A673 (cell line): ENCODE measurements around the gene KRT36. TPM values are rescaled to one million over a fixed set of nuclear protein-coding genes. Genes with fewer than 3 reads are reported as not detected.

Experiments
- BruUV-seq: library from RNA; stranded (reverse); fragments of 400-500 nt; replicated peaks from 2 replicates; lab custom pipeline; 2021; lab: Mats Ljungman, UMichigan
- CTCF ChIA-PET: fragments of 300-600 bp; sonication (Branson Sonifier 250); formaldehyde crosslinking; loops from one replicate; lab custom pipeline; 2022; ENCODE audit warnings: antibody characterized with exemption; lab: Charles Lee
- POLR2A ChIA-PET: fragments of 300-600 bp; sonication (Branson Sonifier 250); formaldehyde crosslinking; loops from one replicate; lab custom pipeline; 2022; ENCODE audit warnings: antibody characterized with exemption; ENCODE audit not compliant: low non-redundant PET; lab: Charles Lee
- DNase-seq: peaks from one replicate; pipeline ENCODE4 v3.0.0-alpha.2; 2015; ENCODE audit warnings: low spot score
- H3K27ac ChIP-seq: fragments of 200-600 bp; sonication (generic); 2 replicates; pipeline ENCODE4 v1.5.1; 2016; ENCODE audit warnings: mixed run types, low read depth, mild to moderate bottlenecking, mixed read lengths, antibody characterized with exemption, low read length; ENCODE audit not compliant: poor library complexity, severe bottlenecking
- H3K27me3 ChIP-seq: fragments of 200-600 bp; sonication (generic); replicated peaks from 2 replicates; pipeline ENCODE4 v1.6.1; 2017; ENCODE audit warnings: mixed run types, low read depth, mild to moderate bottlenecking, mixed read lengths, antibody characterized with exemption, low read length; ENCODE audit not compliant: insufficient read depth, poor library complexity
- H3K36me3 ChIP-seq: fragments of 200-600 bp; sonication (generic); 2 replicates; pipeline ENCODE4 v1.6.1; 2016; ENCODE audit warnings: mixed run types, mild to moderate bottlenecking, mixed read lengths, antibody characterized with exemption, low read length; ENCODE audit not compliant: insufficient read depth, poor library complexity, severe bottlenecking
- H3K4me1 ChIP-seq: fragments of 200-600 bp; sonication (generic); 2 replicates; pipeline ENCODE4 v1.6.1; 2017; ENCODE audit warnings: mixed run types, mild to moderate bottlenecking, mixed read lengths, antibody characterized with exemption, low read length; ENCODE audit not compliant: insufficient read depth, poor library complexity, severe bottlenecking
- H3K4me3 ChIP-seq: fragments of 200-600 bp; sonication (generic); 2 replicates; pipeline ENCODE4 v1.5.1; 2016; ENCODE audit warnings: low read depth, mixed run types, mild to moderate bottlenecking, mixed read lengths, low read length; ENCODE audit not compliant: poor library complexity, severe bottlenecking
- H3K9me3 ChIP-seq: fragments of 200-600 bp; sonication (generic); 2 replicates; pipeline ENCODE4 v1.6.1; 2016; ENCODE audit warnings: mixed run types, low read depth, mild to moderate bottlenecking, mixed read lengths, antibody characterized with exemption, low read length; ENCODE audit not compliant: poor library complexity, severe bottlenecking
- EZH2 ChIP-seq: fragments of 200-600 bp; sonication (generic); IDR thresholded peaks from 2 replicates; pipeline ENCODE4 v1.6.1; 2017; ENCODE audit warnings: borderline replicate concordance, low read depth, mild to moderate bottlenecking, mixed read lengths, antibody characterized with exemption, low read length; ENCODE audit not compliant: poor library complexity, severe bottlenecking
- intact Hi-C: fragments of 100-400 bp; cut with micrococcal nuclease; formaldehyde crosslinking; loops from one replicate; pipeline ENCODE4 v1.10.0; 2022; ENCODE audit not compliant: unreplicated experiment
- total RNA-seq: library from RNA; stranded (reverse); gene quantifications from 2 replicates; pipeline ENCODE4 v1.2.3, GENCODE V29; 2021
- TF ChIP-seq, protein P1 (sequence below): fragments of 300-800, 200-600 bp; sonication (generic); conservative IDR thresholded peaks from 2 replicates; pipeline ENCODE4 v1.5.1; 2017; ENCODE audit warnings: low read depth, mild to moderate bottlenecking, antibody characterized with exemption, low read length, moderate library complexity, mixed read lengths

Gene KRT36
- total RNA-seq, 1 experiment from 2014 or later, result not detected

DNA sequence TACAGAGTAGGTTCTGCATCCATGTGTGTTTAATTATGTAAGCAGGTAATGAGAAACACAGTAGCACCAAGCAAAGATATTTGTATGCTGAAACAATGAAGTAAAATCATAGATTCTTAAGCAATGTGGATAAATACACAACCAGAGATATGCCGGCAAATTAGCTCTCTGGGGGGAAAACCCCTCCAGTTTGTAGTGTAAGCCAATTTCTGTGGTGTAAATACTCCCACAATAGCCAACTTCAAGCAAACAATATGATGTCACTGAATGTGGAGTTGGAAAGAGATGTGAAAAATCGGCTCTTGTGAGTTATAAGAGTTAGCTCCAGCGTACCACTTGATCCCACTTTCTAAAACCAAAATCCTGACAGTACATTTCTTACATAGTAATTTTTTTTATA, 45.1 kb downstream of the KRT36 start:
- intact Hi-C loops, result no loop called here
- H3K36me3 ChIP-seq, result no peaks in the 10 kb centered on the region
- no peaks in the 10 kb centered on the region for H3K4me1 ChIP-seq
- no peak overlapping the region for H3K4me3 ChIP-seq
- H3K9me3 ChIP-seq, result no peaks in the 10 kb centered on the region
- POLR2A ChIA-PET, result no interaction called here
- DNase-seq, result no peak
- H3K27me3 ChIP-seq, result no peaks in the 10 kb centered on the region
- CTCF ChIA-PET, result no interaction called here
- BruUV-seq, result no TSS peak
- no peak overlapping the region for H3K27ac ChIP-seq
- TF ChIP-seq, protein P1, sequence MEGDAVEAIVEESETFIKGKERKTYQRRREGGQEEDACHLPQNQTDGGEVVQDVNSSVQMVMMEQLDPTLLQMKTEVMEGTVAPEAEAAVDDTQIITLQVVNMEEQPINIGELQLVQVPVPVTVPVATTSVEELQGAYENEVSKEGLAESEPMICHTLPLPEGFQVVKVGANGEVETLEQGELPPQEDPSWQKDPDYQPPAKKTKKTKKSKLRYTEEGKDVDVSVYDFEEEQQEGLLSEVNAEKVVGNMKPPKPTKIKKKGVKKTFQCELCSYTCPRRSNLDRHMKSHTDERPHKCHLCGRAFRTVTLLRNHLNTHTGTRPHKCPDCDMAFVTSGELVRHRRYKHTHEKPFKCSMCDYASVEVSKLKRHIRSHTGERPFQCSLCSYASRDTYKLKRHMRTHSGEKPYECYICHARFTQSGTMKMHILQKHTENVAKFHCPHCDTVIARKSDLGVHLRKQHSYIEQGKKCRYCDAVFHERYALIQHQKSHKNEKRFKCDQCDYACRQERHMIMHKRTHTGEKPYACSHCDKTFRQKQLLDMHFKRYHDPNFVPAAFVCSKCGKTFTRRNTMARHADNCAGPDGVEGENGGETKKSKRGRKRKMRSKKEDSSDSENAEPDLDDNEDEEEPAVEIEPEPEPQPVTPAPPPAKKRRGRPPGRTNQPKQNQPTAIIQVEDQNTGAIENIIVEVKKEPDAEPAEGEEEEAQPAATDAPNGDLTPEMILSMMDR, result no peak
- no peak for TF ChIP-seq EZH2

DNA sequence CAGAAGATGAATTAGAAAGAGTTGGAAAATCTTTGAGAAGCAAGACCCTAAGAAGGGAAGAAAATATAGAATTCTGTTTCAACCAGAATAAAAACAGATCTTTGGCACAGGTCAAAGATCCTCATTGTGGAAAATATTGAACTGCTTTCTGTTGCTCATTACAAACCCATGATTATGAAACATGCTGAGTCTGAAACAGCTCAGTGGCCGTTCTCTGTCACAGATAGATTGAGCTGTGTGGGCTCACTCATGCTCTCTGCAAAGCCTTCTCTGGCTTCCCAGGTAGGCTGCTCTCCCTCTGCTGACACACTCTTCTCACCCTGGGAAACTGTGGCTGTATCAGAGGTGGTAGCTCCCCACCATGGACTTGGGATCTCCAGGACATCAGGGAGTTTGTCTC, 45.5 kb downstream of the KRT36 start:
- DNase-seq, result no peak
- TF ChIP-seq, protein P1, result no peak
- TF ChIP-seq EZH2, result no peak
- H3K4me1 ChIP-seq, result no peaks in the 10 kb centered on the region
- no peaks in the 10 kb centered on the region for H3K36me3 ChIP-seq
- H3K27me3 ChIP-seq, result no peaks in the 10 kb centered on the region
- no TSS peak for BruUV-seq
- no peak overlapping the region for H3K27ac ChIP-seq
- no peaks in the 10 kb centered on the region for H3K9me3 ChIP-seq
- no peak overlapping the region for H3K4me3 ChIP-seq
- ChIA-PET CTCF (no interaction called here), POLR2A (no interaction called here)
- intact Hi-C loops, result no loop called here

DNA sequence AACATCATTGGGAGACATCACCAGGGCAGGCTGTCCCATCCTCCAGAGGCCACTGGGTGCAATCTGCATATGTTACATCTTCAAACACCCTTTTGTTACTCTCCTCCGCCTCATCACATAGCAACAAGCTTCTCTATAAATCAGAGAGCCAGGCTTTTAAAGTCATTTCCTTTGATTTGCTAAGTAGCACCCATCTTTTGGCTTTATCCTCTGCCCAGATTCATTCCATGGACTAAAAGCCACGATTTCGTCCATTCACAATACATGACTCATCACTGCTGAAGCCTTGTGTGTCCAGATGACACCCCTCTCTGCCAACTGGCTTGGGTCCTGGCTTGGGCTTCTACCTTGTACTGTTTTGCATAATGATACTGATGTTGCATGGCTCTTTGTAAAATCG, 47.0 kb downstream of the KRT36 start:
- POLR2A ChIA-PET, result no interaction called here
- Histone ChIP-seq H3K4me1 (no peaks in the 10 kb centered on the region), H3K36me3 (no peaks in the 10 kb centered on the region), H3K4me3 (no peak overlapping the region), H3K27ac (no peak overlapping the region), H3K27me3 (no peaks in the 10 kb centered on the region), H3K9me3 (no peaks in the 10 kb centered on the region)
- DNase-seq, result no peak
- intact Hi-C loops, result no loop called here
- TF ChIP-seq EZH2, result no peak
- TF ChIP-seq, protein P1, result no peak
- CTCF ChIA-PET, result no interaction called here
- BruUV-seq, result no TSS peak
